Measurements from ENCODE around the gene VPS4B.

DNA sequence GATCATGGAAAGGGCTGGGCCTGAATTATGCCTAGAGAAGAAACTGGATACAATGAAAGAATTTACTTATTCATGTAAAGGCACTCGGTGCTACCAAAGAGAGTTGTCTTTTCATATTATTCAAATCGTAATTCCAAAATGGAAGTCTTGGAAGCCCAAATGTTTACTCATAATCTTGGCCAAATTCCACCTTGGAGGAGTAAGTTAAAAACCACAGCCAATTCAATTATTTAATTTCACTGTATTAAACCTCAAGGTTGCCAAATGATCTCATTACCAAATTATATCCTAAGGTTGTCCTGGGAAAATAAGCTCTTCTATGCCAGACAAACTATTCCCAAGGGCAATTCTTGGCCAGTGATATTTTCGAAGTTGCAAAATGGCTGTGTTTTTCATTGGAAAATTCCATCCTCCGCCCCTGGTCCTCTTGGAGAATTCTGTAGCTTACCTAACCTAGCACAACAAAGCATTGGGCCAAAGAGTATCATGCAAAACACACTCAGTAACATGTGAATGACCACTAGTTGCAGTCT lies 11.1 kb upstream of the VPS4B start:
- TF ChIP-seq, protein P1, sequence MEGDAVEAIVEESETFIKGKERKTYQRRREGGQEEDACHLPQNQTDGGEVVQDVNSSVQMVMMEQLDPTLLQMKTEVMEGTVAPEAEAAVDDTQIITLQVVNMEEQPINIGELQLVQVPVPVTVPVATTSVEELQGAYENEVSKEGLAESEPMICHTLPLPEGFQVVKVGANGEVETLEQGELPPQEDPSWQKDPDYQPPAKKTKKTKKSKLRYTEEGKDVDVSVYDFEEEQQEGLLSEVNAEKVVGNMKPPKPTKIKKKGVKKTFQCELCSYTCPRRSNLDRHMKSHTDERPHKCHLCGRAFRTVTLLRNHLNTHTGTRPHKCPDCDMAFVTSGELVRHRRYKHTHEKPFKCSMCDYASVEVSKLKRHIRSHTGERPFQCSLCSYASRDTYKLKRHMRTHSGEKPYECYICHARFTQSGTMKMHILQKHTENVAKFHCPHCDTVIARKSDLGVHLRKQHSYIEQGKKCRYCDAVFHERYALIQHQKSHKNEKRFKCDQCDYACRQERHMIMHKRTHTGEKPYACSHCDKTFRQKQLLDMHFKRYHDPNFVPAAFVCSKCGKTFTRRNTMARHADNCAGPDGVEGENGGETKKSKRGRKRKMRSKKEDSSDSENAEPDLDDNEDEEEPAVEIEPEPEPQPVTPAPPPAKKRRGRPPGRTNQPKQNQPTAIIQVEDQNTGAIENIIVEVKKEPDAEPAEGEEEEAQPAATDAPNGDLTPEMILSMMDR (IDR thresholded peaks at IDR 0.05): no peak
- no peak for TF ChIP-seq POLR2A (IDR thresholded peaks at IDR 0.05)

All from ovary (tissue), 3 donors.